ENCODE data around the gene DPF3. TPM values are rescaled to one million over a fixed set of nuclear protein-coding genes. Genes with fewer than 3 reads are reported as not detected.

DPF3 gene
- total and polyA plus RNA-seq, 2 of the 13 experiments (the other 11 are each of a cell fraction or from before 2014, with no cell fraction given), result 0.09 to 0.60 TPM

- 74% methylated on average over 4 of the region's 4 CpGs for WGBS (ENCODE audit: low lambda C conversion rate)
- ChIA-PET POLR2A (no interaction called here), CTCF (ENCODE audit: low intra/inter-chr PET ratio, low total read pairs) (no interaction called here)
- BruUV-seq (replicated peaks), result no TSS peak
- no peak overlapping the region for H2AFZ ChIP-seq (ENCODE audit: low read length)
- DNase-seq (ENCODE audit: low spot score) (no peak), ATAC-seq (no peak), FAIRE-seq (no peak)
- no peaks in the 10 kb centered on the region for H3K36me3 ChIP-seq (replicated peaks in 1 of 2; ENCODE audit: control insufficient read depth in 1 of 2, insufficient read depth in 2 of 2, low read length in 2 of 2)
- H3K79me2 ChIP-seq (ENCODE audit: insufficient read depth, low read length), result no peaks in the 10 kb centered on the region
- no peaks in the 10 kb centered on the region for H3K9me3 ChIP-seq (ENCODE audit: low read length)
- intact Hi-C loops (cut with micrococcal nuclease; ENCODE audit: unreplicated experiment), result no loop called here
- no peak for TF ChIP-seq ZNF329 (CRISPR knock-in tag; IDR thresholded peaks at IDR 0.05; ENCODE audit: low read depth)
- TF ChIP-seq KLF13 (CRISPR knock-in tag; IDR thresholded peaks at IDR 0.05), result no peak
- no peak for TF ChIP-seq ZSCAN9 (CRISPR knock-in tag; IDR thresholded peaks at IDR 0.05; ENCODE audit: borderline replicate concordance)
- TF ChIP-seq ZC3H4 (CRISPR knock-in tag; IDR thresholded peaks at IDR 0.05; ENCODE audit: borderline replicate concordance), result no peak
- TF ChIP-seq CHD2 (IDR thresholded peaks at IDR 0.05; ENCODE audit: low read depth, low read length), result no peak
- TF ChIP-seq GATAD1 (CRISPR knock-in tag; IDR thresholded peaks at IDR 0.05), result no peak
- TF ChIP-seq ZNF841 (CRISPR knock-in tag; IDR thresholded peaks at IDR 0.05; ENCODE audit: borderline replicate concordance), result no peak
- no peak for TF ChIP-seq CCDC6 (CRISPR knock-in tag; IDR thresholded peaks at IDR 0.05)
- no peak for TF ChIP-seq ZNF317 (CRISPR knock-in tag; IDR thresholded peaks at IDR 0.05)
- no peaks in the 10 kb centered on the region for H4K20me1 ChIP-seq (ENCODE audit: insufficient read depth, low read length)
- H3K27me3 ChIP-seq (ENCODE audit: control insufficient read depth in 1 of 2, insufficient read depth in 2 of 2, low read length in 2 of 2), result peaks cover under 1 to 5% of the 10 kb centered on the region in 2 experiments; a peak in 3 of 5 replicates
- no peak overlapping the region for H3K9ac ChIP-seq (ENCODE audit: insufficient read depth, low read depth, low read length)
- H3K27ac ChIP-seq (ENCODE audit: extremely low read length, insufficient read depth, low read length), result no peak overlapping the region
- no peaks in the 10 kb centered on the region for H3K4me1 ChIP-seq (ENCODE audit: insufficient read depth, low read length)
- no peak overlapping the region for H3K4me3 ChIP-seq (replicated peaks in 1 of 3; ENCODE audit: insufficient read depth in 1 of 3, low read depth in 2 of 3, low read length in 3 of 3)
- no peak overlapping the region for H3K4me2 ChIP-seq (ENCODE audit: low read depth, low read length)
- in situ Hi-C loops (cut with HindIII; ENCODE audit: extremely low pct_ligation_motif_present, low pct_unique_long_range_greater_than_20kb), result no loop called here
These were observed 9.9 kb downstream of the DPF3 start for GRCh38 chr14:72883961-72884360.

- Histone ChIP-seq H3K36me3 (replicated peaks in 1 of 2; ENCODE audit: control insufficient read depth in 1 of 2, insufficient read depth in 2 of 2, low read length in 2 of 2) (no peaks in the 10 kb centered on the region), H3K4me2 (ENCODE audit: low read depth, low read length) (no peak overlapping the region), H3K4me3 (replicated peaks in 1 of 3; ENCODE audit: insufficient read depth in 1 of 3, low read depth in 2 of 3, low read length in 3 of 3) (no peak overlapping the region), H2AFZ (ENCODE audit: low read length) (no peak overlapping the region), H3K4me1 (ENCODE audit: insufficient read depth, low read length) (no peaks in the 10 kb centered on the region), H3K27me3 (ENCODE audit: control insufficient read depth in 1 of 2, insufficient read depth in 2 of 2, low read length in 2 of 2) (peaks cover 0 to 5% of the 10 kb centered on the region in 2 experiments; a peak in 3 of 5 replicates), H3K9ac (ENCODE audit: insufficient read depth, low read depth, low read length) (no peak overlapping the region), H3K27ac (ENCODE audit: extremely low read length, insufficient read depth, low read length) (no peak overlapping the region), H3K79me2 (ENCODE audit: insufficient read depth, low read length) (no peaks in the 10 kb centered on the region), H3K9me3 (ENCODE audit: low read length) (no peaks in the 10 kb centered on the region), H4K20me1 (ENCODE audit: insufficient read depth, low read length) (no peaks in the 10 kb centered on the region)
- FAIRE-seq (no peak), ATAC-seq (no peak), DNase-seq (ENCODE audit: low spot score) (no peak)
- in situ Hi-C loops (cut with HindIII; ENCODE audit: extremely low pct_ligation_motif_present, low pct_unique_long_range_greater_than_20kb) (no loop called here), intact Hi-C loops (cut with micrococcal nuclease; ENCODE audit: unreplicated experiment) (no loop called here)
- 43% methylated on average over 2 of the region's 2 CpGs for WGBS (ENCODE audit: low lambda C conversion rate)
- ChIA-PET POLR2A (no interaction called here), CTCF (ENCODE audit: low intra/inter-chr PET ratio, low total read pairs) (no interaction called here)
- TF ChIP-seq KDM4B (CRISPR knock-in tag; IDR thresholded peaks at IDR 0.05) (no peak), RELA (CRISPR knock-in tag; IDR thresholded peaks at IDR 0.05) (no peak), SMARCC2 (IDR thresholded peaks at IDR 0.05) (no peak), PHB2 (IDR thresholded peaks at IDR 0.05; ENCODE audit: partially characterized antibody) (no peak), TSC22D2 (CRISPR knock-in tag; IDR thresholded peaks at IDR 0.05; ENCODE audit: borderline replicate concordance) (no peak), TRAFD1 (CRISPR knock-in tag; IDR thresholded peaks at IDR 0.05; ENCODE audit: borderline replicate concordance) (no peak), ZNF136 (CRISPR knock-in tag; IDR thresholded peaks at IDR 0.05; ENCODE audit: low read depth) (no peak), HNRNPH1 (optimal IDR thresholded peaks at IDR 0.05; ENCODE audit: low read depth, low read length) (no peak), ZNF501 (CRISPR knock-in tag; IDR thresholded peaks at IDR 0.05) (no peak), RCOR2 (CRISPR knock-in tag; IDR thresholded peaks at IDR 0.05) (no peak), ZNF30 (CRISPR knock-in tag; IDR thresholded peaks at IDR 0.05) (no peak)
- BruUV-seq (replicated peaks), result no TSS peak
These were observed 10.8 kb downstream of the DPF3 start for GRCh38 chr14:72883109-72883508.
